OCI-LY1 (cell line): ENCODE data around the gene REL.
"Not testable (repeated sequence)": the region's sequence is repeated elsewhere in the genome, so short reads cannot be mapped to it uniquely, and the experiment has no call there.

Source experiments
- CTCF ChIP-seq: fragments of 200-600 bp; sonication (generic), shearing (Covaris generic); IDR thresholded peaks from 2 replicates; pipeline ENCODE4 v1.5.1; 2017; ENCODE audit warnings: mild to moderate bottlenecking, antibody characterized with exemption, low read length, moderate library complexity, mixed read lengths
- EZH2 ChIP-seq: fragments of 200-600 bp; sonication (generic), shearing (Covaris generic); IDR thresholded peaks from 2 replicates; pipeline ENCODE4 v1.8.0; 2017; ENCODE audit warnings: borderline replicate concordance, mixed run types, mild to moderate bottlenecking, antibody characterized with exemption, low read length, moderate library complexity, mixed read lengths

- not testable (repeated sequence) for TF ChIP-seq CTCF, EZH2
These were observed 16.0 kb upstream of the REL start for GRCh38 chr2:60865361-60865760.
